CD4-positive, alpha-beta T cell treated with Interleukin-15 for 4 hours (primary cell): ENCODE results near the gene WFDC10A.
"Not testable (repeated sequence)": the region's sequence is repeated elsewhere in the genome, so short reads cannot be mapped to it uniquely, and the experiment has no call there.

ENCODE experiments used
- DNase-seq: peaks from one replicate; pipeline ENCODE4 v3.0.0-alpha.2; 2020; ENCODE audit warnings: low spot score

WFDC10A gene

GRCh38 chr20:45649312-45649863, 19.8 kb downstream of the WFDC10A start:
- DNase-seq = no peak

- not testable (repeated sequence) for DNase-seq
Observed at GRCh38 chr20:45651726-45652125, 22.2 kb downstream of the WFDC10A start.

GRCh38 chr20:45657038-45657437, 27.5 kb downstream of the WFDC10A start:
- not testable (repeated sequence) for DNase-seq

GRCh38 chr20:45670139-45670538, 40.6 kb downstream of the WFDC10A start, which contains the start of gene WFDC11:
Gene WFDC11, minus strand, starts transcription at chr20:45670239. Its CDS starts 19,639 bp downstream, at chr20:45650600.
- no peak for DNase-seq

- no peak for DNase-seq
Observed at GRCh38 chr20:45672765-45673164, 43.2 kb downstream of the WFDC10A start.

- DNase-seq = no peak
Observed at GRCh38 chr20:45679650-45680049, 50.1 kb downstream of the WFDC10A start.
